ENCODE data around the gene COX6B2.

- TF ChIP-seq ZNF274 (IDR thresholded peaks at IDR 0.05; ENCODE audit: low read depth, low read length) (no peak), SUZ12 (IDR thresholded peaks at IDR 0.05; ENCODE audit: extremely low read depth, insufficient read depth, insufficient read length) (no peak)
Observed at GRCh38 chr19:55306712-55307111, 47.8 kb downstream of the COX6B2 start.

Measured in NT2/D1 (cell line).